Gastroesophageal sphincter (tissue), 3 donors: Measurements from ENCODE around the gene AKR1A1.

Experiments used
- CTCF ChIP-seq, 4 experiments: fragments of 200-600 bp in 2 of 4; fragments of 450-650 bp in 2 of 4; sonication (generic) in 1 of 4; IDR thresholded peaks; one replicate each; pipeline ENCODE4 v1.5.1; 2017 to 2019; ENCODE audit warnings: antibody characterized with exemption in 4 of 4, mild to moderate bottlenecking in 2 of 4, moderate library complexity in 2 of 4
- EP300 ChIP-seq: sonication (generic); formaldehyde crosslinking; IDR thresholded peaks from one replicate; pipeline ENCODE4 v1.6.1; 2017; ENCODE audit warnings: antibody characterized with exemption, mild to moderate bottlenecking
- POLR2AphosphoS5 ChIP-seq: sonication (generic); formaldehyde crosslinking; IDR thresholded peaks from one replicate; pipeline ENCODE4 v1.6.1; 2017; ENCODE audit warnings: antibody characterized with exemption

DNA sequence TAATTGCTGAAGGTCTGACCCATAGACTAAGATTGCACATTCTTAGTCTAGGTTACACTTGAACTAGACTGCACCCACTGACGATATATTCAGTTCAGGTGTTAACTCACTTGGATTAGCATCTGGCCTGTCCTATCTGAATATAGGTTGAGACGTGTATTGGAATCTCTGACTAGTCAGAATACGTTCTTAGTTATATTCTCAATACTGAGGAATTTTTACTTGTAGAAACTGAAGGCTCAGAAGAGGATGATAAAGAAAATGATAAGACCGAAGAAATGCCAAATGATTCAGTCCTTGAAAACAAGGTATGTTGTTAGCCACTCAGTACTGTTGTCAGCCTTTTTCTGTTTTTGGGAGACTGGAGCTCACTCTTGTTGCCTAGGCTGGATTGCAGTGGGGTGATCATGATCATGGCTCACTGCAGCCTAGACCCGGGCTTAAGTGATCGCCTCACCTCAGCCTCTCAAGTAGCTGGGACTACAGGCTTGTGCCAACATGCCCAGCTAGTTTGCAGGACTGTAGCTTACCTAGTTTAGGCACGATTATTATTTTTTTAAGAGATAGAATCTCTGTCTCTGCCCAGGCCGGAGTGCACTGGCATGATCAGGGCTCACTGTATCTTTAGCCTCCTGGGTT, 62.4 kb downstream of the AKR1A1 start:
- TF ChIP-seq POLR2AphosphoS5 (no peak), CTCF (IDR thresholded peaks at IDR 0.05) (no peak), EP300 (no peak)
